Measurements from ENCODE around the gene SAXO1. TPM values are rescaled to one million over a fixed set of nuclear protein-coding genes. Genes with fewer than 3 reads are reported as not detected.

The SAXO1 gene
- total RNA-seq, 2 experiments from 2014 or later: not detected

DNA sequence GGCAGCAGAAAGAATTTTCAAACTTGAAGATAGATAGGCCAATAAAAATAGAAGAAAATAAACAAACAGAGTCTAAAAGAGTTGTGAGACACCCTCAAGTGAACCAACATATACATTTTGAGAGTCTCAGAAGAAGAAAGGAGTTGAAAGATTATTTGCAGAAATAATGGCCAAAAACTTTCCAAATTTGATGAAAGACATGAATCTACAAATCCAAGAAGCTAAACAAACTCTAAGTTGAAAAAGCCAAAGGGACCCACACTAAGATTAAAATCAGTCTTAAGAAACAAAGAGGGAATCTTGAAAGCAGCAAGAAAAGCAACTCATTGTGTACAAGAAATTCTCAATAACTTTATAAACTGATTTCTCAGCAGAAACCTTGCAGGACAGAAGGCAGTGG lies 137.0 kb downstream of the SAXO1 start:
- Mint-ChIP-seq H3K4me1 (no peaks in the 10 kb centered on the region), H3K9me3 (peaks cover 21% of the 10 kb centered on the region), H3K27ac (no peak overlapping the region), H3K27me3 (no peaks in the 10 kb centered on the region), H3K36me3 (peaks cover 2% of the 10 kb centered on the region), H3K4me3 (no peak overlapping the region)
- DNase-seq: no peak

DNA sequence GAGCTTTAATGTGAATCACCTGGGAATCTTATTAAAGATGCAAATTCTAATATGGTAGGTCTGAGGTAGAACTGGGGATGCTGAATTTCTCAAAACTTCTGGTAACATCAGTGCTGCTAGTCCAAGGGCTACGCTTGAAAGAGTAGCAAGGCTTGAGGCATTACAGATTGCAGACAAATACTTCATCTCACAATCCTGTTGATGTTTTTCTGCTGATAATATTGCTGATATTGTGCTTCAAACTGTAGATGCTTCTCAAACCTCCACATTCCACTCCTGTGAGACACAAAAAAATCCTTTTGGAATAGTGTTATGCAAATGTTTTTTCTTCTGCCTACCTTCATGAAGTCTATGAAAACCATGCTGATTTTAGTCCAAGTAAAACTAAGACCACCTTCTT lies 139.5 kb downstream of the SAXO1 start:
- Mint-ChIP-seq H3K27ac (no peak overlapping the region), H3K36me3 (peaks cover 2% of the 10 kb centered on the region), H3K27me3 (no peaks in the 10 kb centered on the region), H3K4me1 (no peaks in the 10 kb centered on the region), H3K4me3 (no peak overlapping the region), H3K9me3 (peaks cover 14% of the 10 kb centered on the region)
- no peak for DNase-seq

DNA sequence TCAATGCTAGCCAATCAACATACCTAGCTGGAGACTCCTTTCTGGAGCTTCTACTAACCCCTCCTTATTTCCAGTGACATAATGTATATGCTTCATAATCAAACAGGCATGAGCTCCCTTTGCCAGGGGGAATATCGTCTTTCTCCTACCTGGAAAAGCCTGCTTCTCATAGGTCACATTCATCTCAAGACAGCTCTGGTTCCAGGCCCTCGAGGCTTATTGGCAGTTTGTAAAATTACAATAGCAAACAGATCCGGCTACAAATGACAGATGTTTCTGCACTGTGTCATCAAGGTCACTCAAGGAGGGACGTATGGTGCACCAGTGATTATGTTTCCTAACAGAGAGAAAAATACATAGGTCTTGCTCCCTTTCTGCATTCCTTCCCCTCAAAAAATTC lies 140.0 kb downstream of the SAXO1 start:
- peaks cover 14% of the 10 kb centered on the region for H3K9me3 Mint-ChIP-seq
- no peaks in the 10 kb centered on the region for H3K27me3 Mint-ChIP-seq
- no peak overlapping the region for H3K4me3 Mint-ChIP-seq

DNA sequence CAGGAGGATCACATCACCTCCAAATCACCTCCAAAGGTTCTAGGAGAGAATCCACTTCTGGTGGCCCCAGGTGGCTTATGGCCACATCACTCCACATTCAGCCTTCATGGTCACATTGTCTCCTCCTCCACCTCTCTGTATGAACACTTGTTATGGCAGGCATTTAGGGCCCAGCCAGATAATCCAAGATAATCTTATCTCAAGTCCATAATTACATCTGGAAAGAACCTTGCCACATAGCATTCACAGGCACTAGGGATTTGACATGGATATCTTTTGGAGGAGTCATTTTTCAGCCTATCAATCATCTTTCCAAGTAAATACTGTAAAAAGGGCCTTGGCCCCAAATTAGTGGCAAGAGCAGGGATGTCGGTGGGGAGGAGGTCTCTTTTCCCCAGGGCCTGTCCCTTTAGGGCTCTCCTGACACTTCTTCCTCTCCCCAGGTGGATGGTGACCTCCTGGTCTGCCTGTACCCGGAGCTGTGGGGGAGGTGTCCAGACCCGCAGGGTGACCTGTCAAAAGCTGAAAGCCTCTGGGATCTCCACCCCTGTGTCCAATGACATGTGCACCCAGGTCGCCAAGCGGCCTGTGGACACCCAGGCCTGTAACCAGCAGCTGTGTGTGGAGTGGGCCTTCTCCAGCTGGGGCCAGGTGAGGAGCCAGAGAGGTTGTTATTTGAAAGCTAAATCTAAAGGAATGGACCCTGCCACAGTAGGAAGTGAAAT lies 140.9 kb downstream of the SAXO1 start:
- DNase-seq: no peak
- peaks cover 14% of the 10 kb centered on the region for H3K9me3 Mint-ChIP-seq
- H3K4me3 Mint-ChIP-seq: no peak overlapping the region
- no peaks in the 10 kb centered on the region for H3K27me3 Mint-ChIP-seq
- H3K4me1 Mint-ChIP-seq: no peaks in the 10 kb centered on the region
- peaks cover 2% of the 10 kb centered on the region for H3K36me3 Mint-ChIP-seq
- H3K27ac Mint-ChIP-seq: no peak overlapping the region

More for the DNA sequence above, 140.0 kb downstream of the SAXO1 start:
- no peak for DNase-seq
- no peak overlapping the region for H3K27ac Mint-ChIP-seq
- H3K36me3 Mint-ChIP-seq: peaks cover 2% of the 10 kb centered on the region
- H3K4me1 Mint-ChIP-seq: no peaks in the 10 kb centered on the region

DNA sequence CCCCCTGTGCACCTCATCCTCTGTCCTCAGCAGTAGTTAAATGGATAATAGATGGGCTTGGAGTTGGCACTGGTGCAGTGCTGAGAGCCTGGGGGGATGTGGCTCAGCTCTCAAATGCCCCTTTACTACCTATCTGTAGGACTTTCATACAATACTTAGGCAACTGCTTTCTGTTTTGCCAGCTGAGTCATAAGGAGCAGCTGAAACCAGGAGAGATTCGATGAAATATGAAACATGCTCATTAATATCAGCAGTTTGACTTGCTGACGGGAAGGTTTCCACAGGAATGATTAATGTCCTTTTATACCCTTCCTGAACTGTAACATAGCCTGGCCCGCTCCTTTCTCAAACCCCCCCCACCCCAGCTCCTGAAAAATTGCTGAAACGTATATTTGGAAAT lies 142.6 kb downstream of the SAXO1 start:
- H3K27ac Mint-ChIP-seq: no peak overlapping the region
- no peak overlapping the region for H3K4me3 Mint-ChIP-seq
- no peak for DNase-seq
- H3K36me3 Mint-ChIP-seq: peaks cover 2% of the 10 kb centered on the region
- no peaks in the 10 kb centered on the region for H3K4me1 Mint-ChIP-seq
- H3K27me3 Mint-ChIP-seq: no peaks in the 10 kb centered on the region
- peaks cover 5% of the 10 kb centered on the region for H3K9me3 Mint-ChIP-seq

DNA sequence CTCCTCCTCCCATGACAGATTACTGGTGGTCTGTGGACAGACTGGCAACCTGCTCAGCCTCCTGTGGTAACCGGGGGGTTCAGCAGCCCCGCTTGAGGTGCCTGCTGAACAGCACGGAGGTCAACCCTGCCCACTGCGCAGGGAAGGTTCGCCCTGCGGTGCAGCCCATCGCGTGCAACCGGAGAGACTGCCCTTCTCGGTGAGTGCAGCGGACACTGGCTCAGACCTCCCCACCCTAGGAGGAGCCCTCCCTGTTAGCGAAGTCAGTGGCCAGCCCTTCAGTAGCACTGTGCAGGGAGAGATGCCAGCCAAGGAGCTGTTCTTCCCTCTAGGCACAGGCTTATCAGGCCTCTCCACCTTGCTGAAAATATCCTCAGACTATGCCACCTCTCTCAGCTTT lies 143.5 kb downstream of the SAXO1 start:
- Mint-ChIP-seq H3K27me3 (no peaks in the 10 kb centered on the region), H3K4me1 (no peaks in the 10 kb centered on the region), H3K9me3 (peaks cover 3% of the 10 kb centered on the region), H3K36me3 (peaks cover under 1% of the 10 kb centered on the region), H3K4me3 (no peak overlapping the region), H3K27ac (no peak overlapping the region)
- no peak for DNase-seq

DNA sequence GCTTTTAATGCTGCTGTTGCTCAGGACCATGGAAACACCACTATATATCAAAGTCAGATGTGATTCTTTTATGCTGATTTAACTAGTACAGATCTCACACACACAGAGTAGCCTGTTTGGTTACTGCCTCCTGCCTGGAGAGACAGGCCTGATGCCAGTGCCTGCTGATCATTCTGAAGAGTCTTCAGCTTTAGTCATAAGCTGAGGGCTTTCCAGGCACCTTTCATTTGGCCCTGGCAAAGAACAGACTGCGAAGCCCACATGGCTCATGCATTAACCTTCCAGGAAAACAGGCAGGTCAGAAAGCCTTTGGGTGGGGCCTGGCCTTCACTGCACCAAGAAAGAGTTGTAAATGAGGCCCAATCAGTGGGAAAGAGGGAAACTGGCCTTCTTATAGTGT lies 144.7 kb downstream of the SAXO1 start:
- H3K36me3 Mint-ChIP-seq: no peaks in the 10 kb centered on the region
- H3K9me3 Mint-ChIP-seq: peaks cover 2% of the 10 kb centered on the region
- peaks cover 3% of the 10 kb centered on the region for H3K27me3 Mint-ChIP-seq
- H3K27ac Mint-ChIP-seq: no peak overlapping the region
- DNase-seq: no peak
- H3K4me1 Mint-ChIP-seq: no peaks in the 10 kb centered on the region
- no peak overlapping the region for H3K4me3 Mint-ChIP-seq

DNA sequence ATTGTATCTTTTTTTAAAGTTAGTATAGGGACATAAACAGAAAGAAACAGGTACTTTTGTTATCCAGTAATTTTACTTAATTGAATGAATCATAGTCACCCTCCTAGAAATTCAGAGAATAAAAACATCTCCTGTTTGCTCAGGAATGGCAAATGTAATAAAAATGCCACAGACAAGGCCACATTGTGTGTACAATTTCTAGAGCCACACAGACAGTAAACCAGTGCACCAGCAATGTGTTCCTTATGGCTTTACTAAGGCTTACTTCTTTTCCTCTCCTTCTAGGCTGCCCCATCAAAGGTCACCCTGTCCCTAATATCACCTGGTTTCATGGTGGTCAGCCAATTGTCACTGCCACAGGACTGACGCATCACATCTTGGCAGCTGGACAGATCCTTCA lies 145.5 kb downstream of the SAXO1 start:
- Mint-ChIP-seq H3K9me3 (peaks cover 2% of the 10 kb centered on the region), H3K27ac (no peak overlapping the region), H3K4me3 (no peak overlapping the region), H3K27me3 (peaks cover 6% of the 10 kb centered on the region), H3K4me1 (no peaks in the 10 kb centered on the region), H3K36me3 (no peaks in the 10 kb centered on the region)
- no peak for DNase-seq

DNA sequence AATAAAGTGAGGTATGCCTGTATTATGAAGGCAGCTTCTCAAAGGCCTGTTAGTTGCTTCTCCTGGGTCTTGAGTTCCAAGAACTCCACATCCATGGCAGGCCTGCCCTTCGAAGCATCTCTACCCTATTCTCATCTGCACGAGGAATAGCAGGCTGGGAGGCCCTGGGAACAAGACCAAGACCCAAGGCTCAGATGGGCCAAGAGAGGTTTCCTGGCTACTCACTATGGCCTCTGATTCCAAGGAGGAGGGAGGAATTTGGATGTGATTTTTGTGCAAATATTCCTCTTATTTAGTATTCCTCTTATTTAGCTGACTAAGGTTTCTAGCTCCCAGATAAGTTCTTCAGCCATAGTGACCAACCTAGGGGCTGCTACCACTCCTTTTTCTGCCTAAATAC lies 151.3 kb downstream of the SAXO1 start:
- no peak overlapping the region for H3K4me3 Mint-ChIP-seq
- no peak overlapping the region for H3K27ac Mint-ChIP-seq
- peaks cover 11% of the 10 kb centered on the region for H3K27me3 Mint-ChIP-seq
- no peaks in the 10 kb centered on the region for H3K4me1 Mint-ChIP-seq
- H3K36me3 Mint-ChIP-seq: no peaks in the 10 kb centered on the region
- peaks cover 6% of the 10 kb centered on the region for H3K9me3 Mint-ChIP-seq
- no peak for DNase-seq

DNA sequence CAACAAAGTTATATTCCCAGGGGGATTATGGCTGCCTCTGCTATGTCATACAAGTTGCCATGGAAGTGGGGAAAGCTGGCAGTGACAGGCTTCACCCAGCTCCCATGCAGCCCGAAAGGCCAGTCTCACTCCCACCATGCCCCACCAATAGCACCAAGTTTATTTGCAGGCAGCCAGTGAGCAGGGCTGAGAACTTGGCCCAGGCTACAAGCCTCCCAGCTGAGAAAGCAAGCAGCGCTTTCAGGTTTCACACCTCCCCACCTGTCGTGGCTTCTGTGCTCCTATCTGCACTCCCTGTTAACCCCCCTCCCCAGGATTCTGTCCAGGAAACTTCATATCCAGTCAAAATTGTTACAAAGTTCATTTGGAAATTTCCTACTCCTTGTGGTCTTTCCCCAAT lies 155.0 kb downstream of the SAXO1 start:
- peaks cover 5% of the 10 kb centered on the region for H3K27me3 Mint-ChIP-seq
- no peaks in the 10 kb centered on the region for H3K4me1 Mint-ChIP-seq
- no peak overlapping the region for H3K4me3 Mint-ChIP-seq
- no peaks in the 10 kb centered on the region for H3K36me3 Mint-ChIP-seq
- peaks cover 15% of the 10 kb centered on the region for H3K9me3 Mint-ChIP-seq
- H3K27ac Mint-ChIP-seq: no peak overlapping the region
- no peak for DNase-seq

Other genes with a start within 250 kb of the SAXO1 start
- 10 to 100 TPM; 54.2 to 56.0 TPM for gene RRAGA, start 16.2 kb upstream of the SAXO1 start, total RNA-seq
- 10 to 100 TPM; 34.0 to 35.8 TPM for gene HAUS6, start 69.7 kb upstream of the SAXO1 start, total RNA-seq
- 10 to 100 TPM; 82.9 to 84.4 TPM for gene PLIN2, start 94.3 kb upstream of the SAXO1 start, total RNA-seq
- 10 to 100 TPM; 12.8 to 15.1 TPM for gene DENND4C, start 197.5 kb upstream of the SAXO1 start, total RNA-seq